HG03432 (cell line): ENCODE data around the gene SACS.

Source experiments
- ATAC-seq: cut with Tn5 transposase; IDR thresholded peaks from one replicate; pipeline ENCODE4 v1.9.1; 2021; ENCODE audit warnings: mild to moderate bottlenecking, moderate library complexity; ENCODE audit not compliant: unreplicated experiment

Gene SACS

GRCh38 chr13:23433171-23434153 is at the start of gene SACS:
TSS of gene SACS (minus strand) at chr13:23433702. CDS start at chr13:23411239, 22,463 bp downstream.
- no peak for ATAC-seq

GRCh38 chr13:23480324-23480723 is 46.8 kb upstream of the SACS start:
- ATAC-seq = no peak

- no peak for ATAC-seq
These were observed 43.6 kb upstream of the SACS start for GRCh38 chr13:23477101-23477500.

- no peak for ATAC-seq
These were observed 39.7 kb upstream of the SACS start for GRCh38 chr13:23473221-23473620.

GRCh38 chr13:23472189-23472588 is 38.7 kb upstream of the SACS start:
- ATAC-seq = no peak

GRCh38 chr13:23470790-23471614 is 37.5 kb upstream of the SACS start:
- ATAC-seq = no peak

- no peak for ATAC-seq
These were observed 36.5 kb upstream of the SACS start for GRCh38 chr13:23469951-23470421.

- ATAC-seq = no peak
These were observed 35.3 kb upstream of the SACS start for GRCh38 chr13:23468811-23469210.

- no peak for ATAC-seq
These were observed 34.4 kb upstream of the SACS start for GRCh38 chr13:23467932-23468278.

GRCh38 chr13:23467048-23467931 is 33.8 kb upstream of the SACS start:
- peak; percentile 3 for ATAC-seq

GRCh38 chr13:23466144-23467002 is 32.9 kb upstream of the SACS start:
- peak; percentile 91 for ATAC-seq

- no peak for ATAC-seq
These were observed 30.2 kb upstream of the SACS start for GRCh38 chr13:23463661-23464060.

GRCh38 chr13:23462815-23463559 is 29.5 kb upstream of the SACS start:
- ATAC-seq = no peak

- ATAC-seq = no peak
These were observed 28.0 kb upstream of the SACS start for GRCh38 chr13:23461544-23461943.

- no peak for ATAC-seq
These were observed 27.4 kb upstream of the SACS start for GRCh38 chr13:23460921-23461320.

- peak; percentile 90 for ATAC-seq
These were observed 26.8 kb upstream of the SACS start for GRCh38 chr13:23460309-23460708.

GRCh38 chr13:23458989-23459388 is 25.5 kb upstream of the SACS start:
- no peak for ATAC-seq

- ATAC-seq = no peak
These were observed 23.1 kb upstream of the SACS start for GRCh38 chr13:23456437-23457210.
